ENCODE measurements around the gene MAP6. TPM values are rescaled to one million over a fixed set of nuclear protein-coding genes. Genes with fewer than 3 reads are reported as not detected.

MAP6 gene
- total and polyA plus RNA-seq, 9 of the 15 experiments (the other 6 are each of a cell fraction or from before 2014, with no cell fraction given): not detected

- TF ChIP-seq, protein P1, sequence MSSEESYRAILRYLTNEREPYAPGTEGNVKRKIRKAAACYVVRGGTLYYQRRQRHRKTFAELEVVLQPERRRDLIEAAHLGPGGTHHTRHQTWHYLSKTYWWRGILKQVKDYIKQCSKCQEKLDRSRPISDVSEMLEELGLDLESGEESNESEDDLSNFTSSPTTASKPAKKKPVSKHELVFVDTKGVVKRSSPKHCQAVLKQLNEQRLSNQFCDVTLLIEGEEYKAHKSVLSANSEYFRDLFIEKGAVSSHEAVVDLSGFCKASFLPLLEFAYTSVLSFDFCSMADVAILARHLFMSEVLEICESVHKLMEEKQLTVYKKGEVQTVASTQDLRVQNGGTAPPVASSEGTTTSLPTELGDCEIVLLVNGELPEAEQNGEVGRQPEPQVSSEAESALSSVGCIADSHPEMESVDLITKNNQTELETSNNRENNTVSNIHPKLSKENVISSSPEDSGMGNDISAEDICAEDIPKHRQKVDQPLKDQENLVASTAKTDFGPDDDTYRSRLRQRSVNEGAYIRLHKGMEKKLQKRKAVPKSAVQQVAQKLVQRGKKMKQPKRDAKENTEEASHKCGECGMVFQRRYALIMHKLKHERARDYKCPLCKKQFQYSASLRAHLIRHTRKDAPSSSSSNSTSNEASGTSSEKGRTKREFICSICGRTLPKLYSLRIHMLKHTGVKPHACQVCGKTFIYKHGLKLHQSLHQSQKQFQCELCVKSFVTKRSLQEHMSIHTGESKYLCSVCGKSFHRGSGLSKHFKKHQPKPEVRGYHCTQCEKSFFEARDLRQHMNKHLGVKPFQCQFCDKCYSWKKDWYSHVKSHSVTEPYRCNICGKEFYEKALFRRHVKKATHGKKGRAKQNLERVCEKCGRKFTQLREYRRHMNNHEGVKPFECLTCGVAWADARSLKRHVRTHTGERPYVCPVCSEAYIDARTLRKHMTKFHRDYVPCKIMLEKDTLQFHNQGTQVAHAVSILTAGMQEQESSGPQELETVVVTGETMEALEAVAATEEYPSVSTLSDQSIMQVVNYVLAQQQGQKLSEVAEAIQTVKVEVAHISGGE (CRISPR knock-in tag; IDR thresholded peaks at IDR 0.05): no peak
- no peak for TF ChIP-seq POLR2B (IDR thresholded peaks at IDR 0.05; ENCODE audit: low read depth, partially characterized antibody)
- no peak for TF ChIP-seq TEAD2 (tag; IDR thresholded peaks at IDR 0.05)
- peak; percentile 74 for TF ChIP-seq L3MBTL2 (IDR thresholded peaks at IDR 0.05)
- TF ChIP-seq E2F6 (IDR thresholded peaks at IDR 0.05; ENCODE audit: borderline replicate concordance in 1 of 2, extremely low read depth in 1 of 2, insufficient read depth in 1 of 2, insufficient read length in 1 of 2, low read depth in 1 of 2, low read length in 1 of 2, poor library complexity in 1 of 2, severe bottlenecking in 1 of 2): peak in 1 of 2 experiments; percentile 63
- TF ChIP-seq BRCA1 (IDR thresholded peaks at IDR 0.05): no peak
- TF ChIP-seq BRCA1 (CRISPR knock-in tag; IDR thresholded peaks at IDR 0.05): no peak
- no peak for TF ChIP-seq SREBF1 (IDR thresholded peaks at IDR 0.05; ENCODE audit: borderline replicate concordance, low read depth, low read length)
- TF ChIP-seq LARP7 (IDR thresholded peaks at IDR 0.05): no peak
- no peak for TF ChIP-seq RBM25 (IDR thresholded peaks at IDR 0.05; ENCODE audit: low read depth, low read length, severe bottlenecking)
- no peak for TF ChIP-seq PHB2 (IDR thresholded peaks at IDR 0.05; ENCODE audit: low read depth)
- no peak for TF ChIP-seq ZBTB34 (CRISPR knock-in tag; IDR thresholded peaks at IDR 0.05)
- no peak for TF ChIP-seq ZNF79 (CRISPR knock-in tag; IDR thresholded peaks at IDR 0.05; ENCODE audit: low read depth)
- no peak for TF ChIP-seq ILF3 (IDR thresholded peaks at IDR 0.05; ENCODE audit: borderline replicate concordance)
- TF ChIP-seq, protein P2, sequence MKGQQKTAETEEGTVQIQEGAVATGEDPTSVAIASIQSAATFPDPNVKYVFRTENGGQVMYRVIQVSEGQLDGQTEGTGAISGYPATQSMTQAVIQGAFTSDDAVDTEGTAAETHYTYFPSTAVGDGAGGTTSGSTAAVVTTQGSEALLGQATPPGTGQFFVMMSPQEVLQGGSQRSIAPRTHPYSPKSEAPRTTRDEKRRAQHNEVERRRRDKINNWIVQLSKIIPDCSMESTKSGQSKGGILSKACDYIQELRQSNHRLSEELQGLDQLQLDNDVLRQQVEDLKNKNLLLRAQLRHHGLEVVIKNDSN (CRISPR knock-in tag; IDR thresholded peaks at IDR 0.05): no peak
Observed at GRCh38 chr11:75563978-75564552, 104.8 kb downstream of the MAP6 start (continued).

Data from K562 (cell line).